HG02798 (cell line): Measurements from ENCODE around the gene CHMP4B.
A peak's percentile ranks its signal among the peaks of the same experiment; 100 is the strongest.

Source experiments
- ATAC-seq: cut with Tn5 transposase; IDR thresholded peaks from one replicate; pipeline ENCODE4 v1.9.1; 2021; ENCODE audit warnings: mild to moderate bottlenecking; ENCODE audit not compliant: unreplicated experiment, poor library complexity

The CHMP4B gene, protein sequence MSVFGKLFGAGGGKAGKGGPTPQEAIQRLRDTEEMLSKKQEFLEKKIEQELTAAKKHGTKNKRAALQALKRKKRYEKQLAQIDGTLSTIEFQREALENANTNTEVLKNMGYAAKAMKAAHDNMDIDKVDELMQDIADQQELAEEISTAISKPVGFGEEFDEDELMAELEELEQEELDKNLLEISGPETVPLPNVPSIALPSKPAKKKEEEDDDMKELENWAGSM

GRCh38 chr20:33810885-33811775 is at the start of gene CHMP4B:
Gene CHMP4B, plus strand, starts transcription at chr20:33811348. Its CDS starts 121 bp downstream, at chr20:33811469.
- peak; percentile 98 for ATAC-seq

- no peak for ATAC-seq
Measured at GRCh38 chr20:33761698-33762250, 49.4 kb upstream of the CHMP4B start.

GRCh38 chr20:33765099-33765498 is 46.0 kb upstream of the CHMP4B start:
- no peak for ATAC-seq

- no peak for ATAC-seq
Measured at GRCh38 chr20:33765592-33765991, 45.6 kb upstream of the CHMP4B start.

DNA sequence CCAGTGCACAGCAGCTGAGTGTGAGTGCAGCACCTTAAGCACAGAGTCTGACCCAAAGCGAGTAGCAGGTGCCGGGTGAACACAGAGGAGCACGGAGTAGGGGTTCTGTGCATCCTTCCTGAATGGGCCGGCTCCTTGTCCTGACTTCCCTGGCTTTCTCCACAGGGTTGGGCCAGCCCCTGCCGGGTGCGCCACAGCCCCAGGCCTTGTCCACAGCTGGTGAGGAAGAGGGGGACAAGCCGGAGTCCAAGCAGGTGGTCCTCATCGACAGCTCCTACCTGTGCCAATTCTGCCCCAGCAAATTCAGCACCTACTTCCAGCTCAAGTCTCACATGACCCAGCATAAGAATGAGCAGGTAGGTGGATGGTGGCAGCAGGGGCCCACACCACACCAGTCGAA is 44.5 kb upstream of the CHMP4B start:
- no peak for ATAC-seq

GRCh38 chr20:33767777-33768138 is 43.4 kb upstream of the CHMP4B start:
- no peak for ATAC-seq

DNA sequence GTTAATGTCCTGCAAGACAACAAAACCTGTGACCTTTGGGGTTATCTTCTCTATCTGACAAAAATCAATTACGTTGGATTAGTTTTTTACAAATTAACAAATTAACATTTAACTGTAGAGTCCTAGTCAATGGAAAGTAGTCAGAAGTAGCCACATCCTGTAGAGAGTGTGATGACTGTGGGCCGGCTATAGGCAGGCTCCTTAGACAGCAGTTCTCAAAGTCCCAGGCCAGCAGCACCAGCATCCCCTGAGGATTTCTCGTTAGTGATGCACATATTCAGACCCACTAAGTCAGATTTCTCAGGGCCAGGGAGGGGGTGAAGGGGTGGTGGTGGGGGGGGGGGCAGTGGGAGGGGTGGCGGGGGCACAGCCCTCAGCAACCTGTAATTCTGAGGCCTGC is 42.1 kb upstream of the CHMP4B start:
- no peak for ATAC-seq

DNA sequence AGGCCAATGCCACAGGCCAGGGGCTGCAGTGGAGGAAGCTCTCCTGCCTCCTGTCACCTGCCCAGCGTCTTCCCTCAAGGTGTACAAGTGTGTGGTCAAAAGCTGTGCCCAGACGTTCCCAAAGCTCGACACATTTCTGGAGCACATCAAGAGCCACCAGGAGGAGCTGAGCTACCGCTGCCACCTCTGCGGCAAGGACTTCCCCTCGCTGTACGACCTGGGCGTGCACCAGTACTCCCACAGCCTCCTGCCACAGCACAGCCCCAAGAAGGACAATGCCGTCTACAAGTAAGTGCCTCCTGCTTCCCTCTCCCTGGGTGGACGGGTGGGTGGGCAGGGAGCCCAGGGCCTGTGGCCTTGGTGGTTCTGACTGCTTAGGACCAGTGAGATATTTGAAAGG is 41.1 kb upstream of the CHMP4B start:
- no peak for ATAC-seq

GRCh38 chr20:33771938-33772337 is 39.2 kb upstream of the CHMP4B start:
- ATAC-seq = no peak

- ATAC-seq = no peak
Measured at GRCh38 chr20:33772439-33772838, 38.7 kb upstream of the CHMP4B start.

GRCh38 chr20:33773412-33774089 is 37.6 kb upstream of the CHMP4B start:
- ATAC-seq = peak; percentile 63

- ATAC-seq = no peak
Measured at GRCh38 chr20:33777816-33778215, 33.3 kb upstream of the CHMP4B start.

GRCh38 chr20:33781133-33781532 is 30.0 kb upstream of the CHMP4B start:
- no peak for ATAC-seq

GRCh38 chr20:33781945-33782344 is 29.2 kb upstream of the CHMP4B start:
- no peak for ATAC-seq

DNA sequence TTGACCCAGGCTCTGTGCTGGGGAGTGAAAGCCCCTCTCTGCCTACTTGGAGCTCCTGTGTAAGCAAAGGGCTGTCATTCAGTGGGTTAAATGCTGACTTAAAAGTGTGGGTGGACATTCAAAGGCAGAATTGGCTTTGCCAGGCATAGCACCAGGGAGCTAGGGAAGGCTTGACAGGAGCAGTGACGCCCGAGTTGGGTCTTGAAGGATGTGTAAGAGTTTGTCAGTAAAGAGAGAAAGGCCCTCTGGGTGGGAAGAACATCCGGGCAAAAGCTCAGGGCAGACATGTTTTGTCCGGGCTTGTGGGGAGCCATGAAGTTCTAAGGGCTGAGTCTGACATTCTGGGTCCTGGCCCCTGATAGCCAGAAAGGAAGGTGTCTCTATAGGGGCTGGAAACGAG is 27.9 kb upstream of the CHMP4B start:
- ATAC-seq = no peak

GRCh38 chr20:33783818-33784217 is 27.3 kb upstream of the CHMP4B start:
- ATAC-seq = no peak

DNA sequence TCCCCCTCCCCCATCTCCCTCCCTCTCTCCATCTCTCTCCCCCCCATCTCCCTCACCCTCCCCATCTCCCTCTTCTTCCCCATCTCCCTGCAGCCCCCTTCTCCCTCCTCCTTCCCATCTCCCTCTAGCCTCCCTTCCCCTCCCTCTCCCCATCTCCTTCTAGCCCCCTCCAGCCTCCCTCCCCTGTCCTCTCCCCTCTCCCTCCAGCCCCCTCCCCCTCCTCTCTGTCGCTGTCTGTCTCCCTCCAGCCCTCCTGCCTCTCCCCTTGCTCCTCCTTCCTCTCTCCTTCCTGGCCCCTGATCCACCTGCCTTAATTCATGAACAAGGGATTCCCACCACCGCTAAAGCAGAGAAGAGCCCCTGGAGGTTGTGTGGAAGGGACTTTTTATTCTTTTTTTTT is 26.9 kb upstream of the CHMP4B start:
- no peak for ATAC-seq

DNA sequence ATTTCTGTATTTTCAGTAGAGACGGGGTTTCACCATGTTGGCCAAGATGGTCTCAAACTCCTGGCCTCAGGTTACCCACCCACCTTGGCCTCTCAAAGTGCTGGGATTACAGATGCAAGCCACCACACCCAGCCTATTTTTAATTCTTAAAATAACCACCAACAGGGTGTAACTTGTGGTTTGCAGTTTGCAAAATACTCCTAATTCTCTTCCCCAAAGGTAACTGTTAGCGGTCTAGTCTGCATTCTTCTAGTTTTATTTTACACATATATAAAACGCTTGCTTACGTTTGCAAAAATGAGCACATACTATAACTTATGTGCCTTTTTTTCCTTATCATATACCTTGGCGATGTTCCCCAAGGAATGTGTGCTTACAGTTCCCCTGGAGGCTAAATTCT is 25.6 kb upstream of the CHMP4B start:
- ATAC-seq = no peak

DNA sequence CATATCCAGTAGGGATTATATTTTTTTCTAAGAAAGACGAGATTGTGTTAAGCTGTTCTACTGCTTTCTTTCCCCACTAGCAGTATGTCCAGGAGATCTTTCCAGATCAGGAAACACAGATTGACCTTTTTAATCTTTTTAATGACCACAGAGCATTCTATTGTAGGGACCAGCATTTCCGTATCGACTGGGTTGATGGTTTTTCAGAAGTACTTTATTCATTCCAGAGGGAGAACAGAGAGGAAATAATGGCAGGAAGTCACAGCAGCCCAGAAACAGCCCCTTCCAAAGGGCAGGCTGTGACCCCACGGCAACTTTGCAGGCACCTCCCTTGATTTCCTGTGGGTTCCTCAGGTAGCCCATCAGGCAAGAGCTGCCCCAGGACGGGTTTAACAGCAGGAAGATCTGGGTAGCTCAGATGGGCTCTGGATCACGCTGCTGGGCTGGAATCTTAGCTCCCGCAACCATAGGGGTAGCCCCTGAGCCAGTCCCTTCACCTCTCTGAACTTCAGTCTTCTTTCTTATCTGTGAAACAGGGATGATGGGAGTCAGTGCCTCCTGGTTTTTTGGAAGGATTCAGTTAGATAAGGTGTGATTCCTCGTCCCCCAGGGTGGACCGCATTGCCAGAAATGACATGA is 23.8 kb upstream of the CHMP4B start:
- no peak for ATAC-seq

DNA sequence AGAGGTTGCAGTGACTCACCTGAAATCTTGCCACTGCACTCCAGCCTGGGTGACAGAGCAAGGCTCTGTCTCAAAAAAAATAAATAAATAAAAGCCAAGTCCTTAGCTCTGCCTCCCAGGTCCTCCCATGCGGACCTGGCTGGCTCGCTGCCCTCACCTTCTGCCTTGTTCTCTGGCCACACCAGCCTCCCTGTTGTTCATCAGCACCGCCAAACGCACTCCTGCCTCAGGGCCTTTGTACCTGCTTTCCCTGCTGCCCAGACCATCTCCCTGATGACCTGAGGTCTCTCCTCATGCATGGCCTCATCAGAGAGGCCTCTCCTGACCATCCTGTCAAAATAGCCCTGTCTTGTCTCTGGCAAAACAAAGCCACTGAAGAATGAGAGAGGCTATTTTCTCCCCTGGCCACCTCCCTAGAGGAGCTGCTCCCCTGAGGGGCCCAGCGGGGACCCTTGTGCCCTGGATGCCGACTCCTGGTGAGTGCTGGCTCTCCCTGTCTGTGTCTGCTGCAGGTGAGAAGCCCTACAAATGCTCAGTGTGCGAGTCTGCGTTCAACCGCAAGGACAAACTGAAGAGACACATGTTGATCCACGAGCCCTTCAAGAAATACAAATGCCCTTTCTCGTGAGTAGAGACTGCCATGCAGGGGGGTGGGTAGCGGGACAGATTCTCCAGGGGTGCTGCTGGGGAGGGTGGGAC is 22.6 kb upstream of the CHMP4B start:
- ATAC-seq = no peak
